ENCODE measurements around the gene DOCK9. TPM values are rescaled to one million over a fixed set of nuclear protein-coding genes. Genes with fewer than 3 reads are reported as not detected.

DOCK9 gene
- total RNA-seq, 1 donor from 2014 or later: 46.2 TPM

DNA sequence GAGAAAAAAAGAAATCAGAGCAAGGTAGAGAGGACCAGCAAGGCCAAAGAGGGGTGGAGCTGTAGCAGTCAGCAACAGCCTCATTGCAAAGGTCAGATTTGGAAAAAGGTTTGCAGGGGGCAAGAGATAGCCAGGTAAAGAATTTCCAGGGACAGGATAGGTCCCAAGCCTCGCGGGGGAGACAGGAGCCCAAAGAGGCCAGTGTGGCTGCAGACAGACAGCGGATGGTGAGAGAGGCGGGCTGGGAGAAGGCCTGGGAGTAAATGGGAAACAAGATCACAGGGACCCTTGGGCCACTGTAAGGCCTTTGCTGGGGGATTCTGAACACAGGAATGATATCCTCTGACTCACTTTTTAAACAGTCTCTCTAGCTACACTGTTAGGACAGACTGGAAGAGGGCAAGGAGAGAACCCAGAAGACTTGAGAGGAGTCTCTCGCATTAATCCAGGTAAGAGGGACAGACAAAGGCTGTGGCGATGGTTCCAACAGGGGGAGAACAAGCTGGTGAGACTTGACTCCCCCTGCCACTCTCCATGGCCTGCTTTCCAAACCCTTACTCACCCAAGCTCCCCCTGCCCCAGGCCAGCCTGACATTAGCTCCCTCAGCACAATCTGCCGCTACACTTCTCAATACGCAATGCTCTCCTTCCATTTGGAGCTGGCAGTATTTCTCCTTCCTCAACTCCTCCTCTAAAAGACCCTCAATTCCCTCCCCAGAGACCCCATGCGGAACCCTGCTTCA lies 31.8 kb downstream of the DOCK9 start:
- H3K36me3 Mint-ChIP-seq: no peaks in the 10 kb centered on the region

GRCh38 chr13:98944336-98944735 lies 33.5 kb downstream of the DOCK9 start:
- DNase-seq (ENCODE audit: extremely low spot score, unreplicated experiment): no peak
- Mint-ChIP-seq H3K27me3 (no peaks in the 10 kb centered on the region), H3K4me1 (ENCODE audit: unreplicated experiment) (peaks cover 27% of the 10 kb centered on the region), H3K27ac (no peak overlapping the region), H3K9me3 (no peaks in the 10 kb centered on the region), H3K4me3 (no peak overlapping the region), H3K36me3 (no peaks in the 10 kb centered on the region)
- TF ChIP-seq CTCF (conservative IDR thresholded peaks at IDR 0.05): no peak

More for the DNA sequence above, 31.8 kb downstream of the DOCK9 start:
- DNase-seq (ENCODE audit: extremely low spot score, unreplicated experiment): no peak
- Mint-ChIP-seq H3K4me3 (no peak overlapping the region), H3K27ac (peak overlapping the region; percentile 39), H3K27me3 (no peaks in the 10 kb centered on the region), H3K4me1 (ENCODE audit: unreplicated experiment) (peaks cover 10% of the 10 kb centered on the region), H3K9me3 (no peaks in the 10 kb centered on the region)
- no peak for TF ChIP-seq CTCF (conservative IDR thresholded peaks at IDR 0.05)

- Mint-ChIP-seq H3K27me3 (no peaks in the 10 kb centered on the region), H3K9me3 (no peaks in the 10 kb centered on the region), H3K4me3 (no peak overlapping the region), H3K36me3 (no peaks in the 10 kb centered on the region), H3K27ac (no peak overlapping the region), H3K4me1 (ENCODE audit: unreplicated experiment) (peaks cover 38% of the 10 kb centered on the region)
- no peak for TF ChIP-seq CTCF (conservative IDR thresholded peaks at IDR 0.05)
- DNase-seq (ENCODE audit: extremely low spot score, unreplicated experiment): no peak
These were observed 34.9 kb downstream of the DOCK9 start for GRCh38 chr13:98942997-98943396.

DNA sequence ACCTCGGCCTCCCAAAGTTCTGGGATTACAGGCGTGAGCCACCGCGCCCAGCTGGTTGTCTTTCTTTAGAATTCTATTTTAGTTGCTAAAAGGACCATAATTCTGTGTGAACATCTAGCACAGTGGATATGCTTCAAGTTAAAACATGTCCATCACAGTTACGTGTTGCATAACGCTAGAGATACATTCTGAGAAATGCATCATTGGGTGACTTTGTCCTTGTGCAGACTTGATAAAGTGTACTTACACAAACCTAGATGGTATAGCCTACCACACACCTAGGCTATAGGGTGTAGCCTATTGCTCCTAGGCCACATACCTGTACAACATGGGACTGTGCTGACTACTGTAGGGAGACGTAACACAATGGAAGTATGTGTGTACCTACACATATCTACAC lies 35.4 kb downstream of the DOCK9 start:
- Mint-ChIP-seq H3K4me3 (no peak overlapping the region), H3K9me3 (no peaks in the 10 kb centered on the region), H3K36me3 (no peaks in the 10 kb centered on the region), H3K27ac (no peak overlapping the region), H3K27me3 (no peaks in the 10 kb centered on the region), H3K4me1 (ENCODE audit: unreplicated experiment) (peaks cover 42% of the 10 kb centered on the region)
- no peak for DNase-seq (ENCODE audit: extremely low spot score, unreplicated experiment)
- no peak for TF ChIP-seq CTCF (conservative IDR thresholded peaks at IDR 0.05)

DNA sequence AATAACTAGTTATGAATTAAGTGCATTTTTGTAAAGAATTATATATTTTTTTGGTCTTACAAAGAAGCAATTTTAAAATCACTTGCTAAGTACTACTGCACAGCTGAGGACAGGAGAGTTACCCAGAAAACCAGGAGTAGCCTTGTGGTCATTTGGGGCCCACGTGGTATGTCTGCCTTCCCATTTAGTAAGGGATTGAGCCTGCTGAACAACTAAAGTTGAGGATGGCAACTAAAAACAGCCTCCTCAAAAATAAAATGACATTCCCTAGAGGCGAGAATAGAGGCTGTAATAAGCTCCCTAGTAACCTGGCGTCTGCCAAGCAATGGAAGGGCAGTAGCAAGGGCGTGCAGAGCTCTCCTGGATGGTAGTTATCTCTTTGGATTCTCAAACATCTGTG lies 36.3 kb downstream of the DOCK9 start:
- no peak overlapping the region for H3K27ac Mint-ChIP-seq
- no peak for TF ChIP-seq CTCF (conservative IDR thresholded peaks at IDR 0.05)
- H3K9me3 Mint-ChIP-seq: no peaks in the 10 kb centered on the region
- no peak for DNase-seq (ENCODE audit: extremely low spot score, unreplicated experiment)
- H3K36me3 Mint-ChIP-seq: no peaks in the 10 kb centered on the region
- peaks cover 41% of the 10 kb centered on the region for H3K4me1 Mint-ChIP-seq (ENCODE audit: unreplicated experiment)
- H3K4me3 Mint-ChIP-seq: no peak overlapping the region
- no peaks in the 10 kb centered on the region for H3K27me3 Mint-ChIP-seq

Measured in type B pancreatic cell (in vitro differentiated cells).